ENCODE results near the gene PALM3.
A peak's percentile ranks its signal among the peaks of the same experiment; 100 is the strongest.
"Not testable (repeated sequence)": the region's sequence is repeated elsewhere in the genome, so short reads cannot be mapped to it uniquely, and the experiment has no call there.

The PALM3 gene

DNA sequence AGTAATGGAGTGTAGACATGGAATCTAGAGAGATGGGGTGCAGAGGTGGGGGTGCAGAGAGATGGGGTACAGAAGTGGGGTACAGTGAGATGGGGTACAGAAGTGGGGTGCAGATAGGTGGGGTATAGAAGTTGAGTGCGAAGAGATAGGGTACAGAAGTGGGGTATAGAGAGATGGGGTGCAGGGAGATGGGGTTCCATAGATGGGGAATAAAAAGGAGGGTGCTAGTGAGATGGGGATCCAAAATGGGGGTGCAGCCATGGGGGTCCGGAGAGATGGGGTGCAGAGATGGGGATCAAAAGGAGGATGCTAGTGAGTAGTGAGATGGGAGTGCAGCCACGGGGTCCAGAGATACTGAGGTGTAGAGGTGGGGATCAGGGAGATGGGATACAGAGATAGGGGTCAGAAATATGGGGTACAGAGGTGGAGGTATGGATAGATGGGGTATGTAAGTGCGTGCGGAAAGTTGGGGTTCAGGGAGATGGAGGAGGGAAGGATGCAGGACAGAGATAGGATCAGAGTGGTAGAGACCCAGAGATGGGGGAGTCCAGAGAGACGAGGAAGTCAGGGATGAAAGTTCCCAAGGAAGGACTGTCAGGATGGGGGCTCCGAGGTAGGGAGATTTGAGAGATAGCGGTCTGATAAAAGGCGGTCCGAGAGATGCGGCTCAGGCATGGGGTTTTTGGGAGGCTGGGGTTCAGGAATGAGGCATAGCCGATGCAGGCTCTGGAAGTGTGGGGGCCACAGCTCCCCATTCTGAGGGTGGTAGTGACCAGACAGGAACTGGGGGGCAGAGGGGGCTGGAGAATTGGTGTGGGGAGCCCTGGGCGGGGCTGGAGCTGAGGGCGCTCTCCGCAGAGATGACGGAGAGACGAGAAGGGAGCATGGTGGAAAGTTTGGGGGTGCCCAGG, 3.4 kb downstream of the PALM3 start:
- DNase-seq = no peak

DNA sequence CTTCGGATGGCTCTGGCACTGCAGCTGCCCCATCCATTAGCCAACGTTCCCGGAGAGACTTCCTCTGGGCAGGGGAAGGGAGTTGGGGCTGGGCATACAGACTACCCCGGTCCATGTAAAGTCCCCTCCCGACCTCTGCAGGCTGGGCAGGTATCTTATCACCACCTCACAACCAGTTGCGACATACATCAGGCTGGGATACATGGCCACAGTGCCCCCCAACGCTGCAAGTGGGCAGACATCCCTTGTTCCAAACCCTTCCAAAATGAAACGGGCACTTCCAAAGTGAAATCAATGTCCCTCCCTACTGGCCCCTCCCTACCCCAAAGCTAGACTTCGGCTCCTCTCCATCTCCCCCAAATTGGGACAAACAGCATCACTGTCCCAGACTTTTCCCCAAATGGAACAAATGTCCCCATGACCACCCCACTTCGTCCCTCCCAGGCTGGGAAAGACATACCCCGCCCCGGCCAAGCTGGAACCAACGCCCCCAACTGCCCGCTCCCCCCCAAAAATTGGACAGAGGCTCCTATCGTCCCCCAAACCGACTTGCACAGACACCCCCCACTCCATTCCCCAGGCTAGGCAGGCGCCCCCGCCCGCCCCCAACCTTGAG, 5.0 kb downstream of the PALM3 start:
- DNase-seq = no peak

DNA sequence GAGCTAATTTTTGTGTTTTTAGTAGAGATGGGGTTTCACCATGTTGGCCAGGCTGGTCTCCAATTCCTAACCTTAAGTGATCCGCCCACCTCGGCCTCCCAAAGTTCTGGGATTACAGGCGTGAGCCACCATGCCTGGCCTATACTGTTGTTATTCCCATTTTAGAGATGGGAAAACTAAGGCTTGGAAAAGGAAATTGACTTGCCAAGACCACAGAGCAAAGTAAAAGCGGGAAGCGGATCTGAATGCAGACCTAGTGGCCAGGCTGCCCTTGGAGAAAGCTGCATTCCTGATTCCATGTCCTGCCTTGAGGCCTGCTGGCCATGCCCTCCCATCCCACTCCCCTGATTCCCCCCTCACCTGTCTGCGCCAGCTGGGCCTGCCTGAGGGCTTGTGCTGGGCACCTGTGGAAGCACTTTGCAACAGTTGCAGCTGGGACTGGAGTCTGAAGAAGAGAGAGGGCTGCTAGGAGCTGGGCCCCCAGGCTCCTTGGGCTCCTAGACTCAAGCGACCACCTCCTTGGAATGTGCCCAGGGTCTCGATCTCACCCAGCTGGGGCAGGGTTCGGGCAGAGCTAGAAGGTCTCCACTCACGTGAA, 5.7 kb downstream of the PALM3 start:
- no peak for DNase-seq

GRCh38 chr19:14055396-14055795, 6.5 kb downstream of the PALM3 start:
- no peak for DNase-seq

- DNase-seq = no peak
Observed at GRCh38 chr19:14054721-14055120, 7.2 kb downstream of the PALM3 start.

DNA sequence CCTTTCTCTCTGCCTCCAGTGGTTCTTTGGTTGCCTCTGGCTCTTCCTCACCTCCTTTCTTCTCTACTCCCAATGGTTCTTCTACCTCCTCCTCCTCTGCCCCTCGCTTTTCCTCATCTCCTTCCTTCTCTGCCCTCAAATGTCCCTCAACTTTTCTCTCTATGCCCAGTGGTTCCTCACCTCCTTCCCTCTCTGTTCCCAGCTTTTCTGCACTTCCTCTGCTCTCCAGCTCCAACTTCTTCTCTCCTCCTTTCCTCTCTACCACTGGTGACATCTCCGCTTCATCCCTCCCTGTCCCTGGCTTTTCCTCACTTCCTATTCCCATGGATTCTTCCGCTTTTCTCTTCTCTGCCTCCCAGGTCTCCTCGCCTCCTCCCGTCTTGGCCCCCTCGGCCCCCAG, 7.8 kb downstream of the PALM3 start:
- DNase-seq = no peak

DNA sequence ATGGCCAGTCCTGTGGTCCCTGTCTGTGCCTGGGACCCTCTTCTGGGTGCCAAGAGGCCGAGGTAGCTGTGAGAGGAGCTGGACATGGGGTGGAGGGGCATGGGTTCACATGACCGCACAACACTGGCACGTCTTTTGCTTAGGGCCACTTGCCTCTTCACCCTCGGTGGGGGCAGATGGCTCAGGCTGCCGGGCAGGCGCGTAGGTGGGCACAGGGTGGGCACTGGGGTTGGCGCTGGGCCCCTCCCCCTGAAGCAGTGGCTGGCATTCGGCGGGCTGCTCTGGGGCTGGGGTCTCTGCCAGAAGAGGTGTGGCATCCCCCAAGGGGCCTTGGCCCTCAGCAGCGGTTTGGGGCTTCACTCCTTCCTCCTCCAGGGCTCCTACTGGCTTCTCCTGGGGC, 8.4 kb downstream of the PALM3 start:
- DNase-seq = no peak

DNA sequence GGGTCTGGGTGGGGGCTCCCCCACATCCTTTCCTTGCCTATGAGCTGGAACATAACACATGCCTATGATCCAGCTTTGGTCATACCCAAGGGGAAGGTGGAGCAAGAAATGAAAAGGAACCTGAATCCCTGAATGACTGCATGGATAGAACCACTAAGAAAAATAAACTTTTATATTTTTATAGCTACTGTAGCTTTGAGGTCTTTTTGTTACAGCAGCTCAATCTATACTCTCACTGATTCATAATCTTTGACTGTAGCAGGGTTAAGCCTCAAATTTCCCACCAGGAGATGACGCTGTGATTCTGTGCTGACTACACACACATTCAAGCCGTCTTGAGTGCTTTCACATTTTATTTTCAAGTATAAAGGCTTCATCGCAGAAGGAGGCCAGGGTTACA, 8.8 kb downstream of the PALM3 start:
- no peak for DNase-seq

DNA sequence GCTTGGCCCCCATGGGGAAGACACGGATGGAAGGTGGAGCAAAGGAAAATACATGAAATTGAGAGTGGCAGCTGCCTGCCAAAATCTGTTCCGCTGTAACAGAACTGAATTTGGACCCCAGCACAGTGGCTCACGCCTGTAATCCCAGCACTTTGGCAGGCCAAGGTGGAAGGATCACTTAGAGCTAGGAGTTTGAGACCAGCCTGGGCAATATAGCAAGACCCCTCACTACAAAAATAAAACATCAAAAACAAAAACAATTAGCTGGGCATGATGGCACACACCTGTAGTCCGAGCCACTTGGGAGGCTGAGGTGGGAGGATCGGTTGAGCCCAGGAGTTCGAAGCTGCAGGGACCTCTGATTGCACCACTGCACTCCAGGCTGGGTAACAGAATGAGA, 9.4 kb downstream of the PALM3 start:
- no peak for DNase-seq

- DNase-seq = no peak
Observed at GRCh38 chr19:14051980-14052379, 9.9 kb downstream of the PALM3 start.

- not testable (repeated sequence) for DNase-seq
Observed at GRCh38 chr19:14050961-14051360, 10.9 kb downstream of the PALM3 start.

GRCh38 chr19:14050512-14050911, 11.4 kb downstream of the PALM3 start:
- no peak for DNase-seq

- peak; percentile 85 to 88 for DNase-seq
Observed at GRCh38 chr19:14048443-14049153, 13.3 kb downstream of the PALM3 start.

- DNase-seq = not testable (repeated sequence)
Observed at GRCh38 chr19:14047866-14048265, 14.0 kb downstream of the PALM3 start.

DNA sequence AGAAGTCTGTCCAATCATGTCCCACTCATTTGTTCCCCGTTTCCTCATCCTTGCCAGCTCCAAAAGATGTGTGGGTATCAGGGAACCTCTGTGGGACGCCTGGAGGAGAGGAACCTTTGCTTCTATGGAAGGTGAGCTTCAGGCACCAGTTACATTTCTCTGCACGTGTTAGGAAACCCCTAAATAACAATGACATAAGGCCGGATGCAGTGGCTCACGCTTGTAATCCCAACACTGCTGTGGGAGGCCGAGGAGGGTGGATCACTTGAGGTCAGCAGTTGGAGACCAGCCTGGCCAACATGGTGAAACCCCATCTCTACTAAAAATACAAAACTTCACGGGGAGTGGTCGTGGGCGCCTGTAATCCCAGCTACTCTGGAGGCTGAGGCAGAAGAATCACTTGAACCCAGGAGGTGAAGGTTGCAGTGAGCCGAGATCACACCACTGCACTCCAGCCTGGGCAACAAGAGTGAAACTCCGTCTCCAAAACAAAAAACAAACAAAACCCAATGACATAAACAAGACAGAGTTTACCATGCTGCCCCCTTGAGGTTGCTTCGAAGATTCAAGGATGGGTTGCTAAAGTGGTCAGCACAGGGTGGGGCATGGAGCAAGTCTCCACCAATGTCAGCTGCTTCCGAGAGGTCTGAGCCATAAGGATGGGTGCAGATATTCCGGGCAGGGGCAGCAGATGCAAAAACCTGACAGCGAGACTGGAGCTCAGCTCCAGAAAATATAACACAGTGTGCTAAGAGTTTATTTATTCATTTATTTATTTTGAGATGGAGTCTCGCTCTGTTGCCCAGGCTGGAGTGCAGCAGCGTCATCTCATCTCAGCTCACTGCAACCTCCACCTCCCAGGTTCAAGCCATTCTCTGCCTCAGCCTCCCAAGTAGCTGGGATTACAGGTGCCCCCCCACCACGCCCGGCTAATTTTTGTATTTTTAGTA, 18.9 kb downstream of the PALM3 start:
- DNase-seq = not testable (repeated sequence)

DNA sequence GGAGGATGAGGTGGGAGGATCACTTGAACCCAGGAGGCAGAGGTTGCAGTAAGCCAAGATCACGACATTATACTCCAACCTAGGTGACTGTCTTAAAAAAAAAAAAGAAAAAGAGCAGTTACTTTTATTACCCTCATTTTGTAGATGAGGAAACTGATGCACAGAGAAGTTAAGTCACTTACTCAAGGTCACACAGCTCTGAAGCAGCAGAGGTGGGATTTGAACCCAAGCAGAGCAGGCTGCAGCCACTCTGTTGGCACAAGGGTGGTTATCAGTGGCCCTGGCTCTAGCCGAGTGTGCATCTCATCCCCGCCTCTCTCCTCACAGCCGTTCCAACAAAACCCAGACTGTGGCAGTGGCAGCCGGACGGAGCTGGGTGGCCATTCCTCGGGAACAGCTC, 22.7 kb downstream of the PALM3 start:
- DNase-seq = no peak

- DNase-seq = no peak
Observed at GRCh38 chr19:14035706-14036105, 26.2 kb downstream of the PALM3 start.

- not testable (repeated sequence) for DNase-seq
Observed at GRCh38 chr19:14035159-14035558, 26.7 kb downstream of the PALM3 start.

- no peak for DNase-seq
Observed at GRCh38 chr19:14033946-14034345, 27.9 kb downstream of the PALM3 start.

GRCh38 chr19:14031719-14032480, 30.0 kb downstream of the PALM3 start, which contains the start of gene IL27RA:
IL27RA (plus strand) TSS chr19:14031762; CDS start chr19:14031873, 111 bp downstream.
- DNase-seq = peak; percentile 73 to 81
